ENCODE results near the gene RNF145.

RNF145 gene, protein sequence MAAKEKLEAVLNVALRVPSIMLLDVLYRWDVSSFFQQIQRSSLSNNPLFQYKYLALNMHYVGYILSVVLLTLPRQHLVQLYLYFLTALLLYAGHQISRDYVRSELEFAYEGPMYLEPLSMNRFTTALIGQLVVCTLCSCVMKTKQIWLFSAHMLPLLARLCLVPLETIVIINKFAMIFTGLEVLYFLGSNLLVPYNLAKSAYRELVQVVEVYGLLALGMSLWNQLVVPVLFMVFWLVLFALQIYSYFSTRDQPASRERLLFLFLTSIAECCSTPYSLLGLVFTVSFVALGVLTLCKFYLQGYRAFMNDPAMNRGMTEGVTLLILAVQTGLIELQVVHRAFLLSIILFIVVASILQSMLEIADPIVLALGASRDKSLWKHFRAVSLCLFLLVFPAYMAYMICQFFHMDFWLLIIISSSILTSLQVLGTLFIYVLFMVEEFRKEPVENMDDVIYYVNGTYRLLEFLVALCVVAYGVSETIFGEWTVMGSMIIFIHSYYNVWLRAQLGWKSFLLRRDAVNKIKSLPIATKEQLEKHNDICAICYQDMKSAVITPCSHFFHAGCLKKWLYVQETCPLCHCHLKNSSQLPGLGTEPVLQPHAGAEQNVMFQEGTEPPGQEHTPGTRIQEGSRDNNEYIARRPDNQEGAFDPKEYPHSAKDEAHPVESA

DNA sequence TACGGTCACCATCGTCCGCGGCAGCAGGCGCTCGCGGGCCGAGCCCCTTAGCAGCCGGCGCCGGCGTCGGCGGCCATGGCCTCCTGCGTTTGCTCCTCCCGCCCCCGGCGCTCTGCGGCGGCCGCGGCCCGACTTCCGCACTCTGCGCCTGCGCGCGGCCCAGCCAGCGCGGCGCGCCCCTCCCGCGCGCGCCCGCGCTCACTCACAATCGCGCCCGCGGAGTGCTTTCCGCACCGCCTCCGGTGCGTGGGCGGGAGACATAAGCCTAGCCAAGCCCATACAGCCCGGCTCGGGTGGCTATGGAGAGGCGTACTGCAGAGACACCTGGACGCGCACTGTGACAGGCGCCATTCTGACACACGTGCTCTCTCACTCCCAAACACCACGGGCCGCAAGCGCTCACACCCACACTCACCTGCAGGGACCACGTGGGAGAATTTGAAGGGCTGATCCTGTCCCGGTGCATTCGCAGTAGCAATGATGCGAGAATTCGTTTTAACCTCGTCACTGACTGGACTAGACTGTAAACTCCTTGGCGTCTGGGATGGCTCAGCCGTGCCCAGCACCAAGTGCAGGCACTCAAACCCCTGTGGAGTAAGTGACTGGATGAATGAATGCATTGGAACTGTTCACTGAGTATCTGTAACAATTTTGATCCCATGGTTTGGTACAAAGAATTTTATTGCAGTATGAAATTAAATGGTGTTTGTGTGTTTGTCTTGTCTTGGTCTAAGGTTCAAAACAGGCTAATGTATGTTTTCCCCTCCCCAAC is at the start of gene RNF145:
Gene RNF145 (minus strand): TSS at position 116 of the 772 bp plus-strand sequence. CDS start 5,936 bp downstream, outside the sequence.
- TF ChIP-seq, protein P1, sequence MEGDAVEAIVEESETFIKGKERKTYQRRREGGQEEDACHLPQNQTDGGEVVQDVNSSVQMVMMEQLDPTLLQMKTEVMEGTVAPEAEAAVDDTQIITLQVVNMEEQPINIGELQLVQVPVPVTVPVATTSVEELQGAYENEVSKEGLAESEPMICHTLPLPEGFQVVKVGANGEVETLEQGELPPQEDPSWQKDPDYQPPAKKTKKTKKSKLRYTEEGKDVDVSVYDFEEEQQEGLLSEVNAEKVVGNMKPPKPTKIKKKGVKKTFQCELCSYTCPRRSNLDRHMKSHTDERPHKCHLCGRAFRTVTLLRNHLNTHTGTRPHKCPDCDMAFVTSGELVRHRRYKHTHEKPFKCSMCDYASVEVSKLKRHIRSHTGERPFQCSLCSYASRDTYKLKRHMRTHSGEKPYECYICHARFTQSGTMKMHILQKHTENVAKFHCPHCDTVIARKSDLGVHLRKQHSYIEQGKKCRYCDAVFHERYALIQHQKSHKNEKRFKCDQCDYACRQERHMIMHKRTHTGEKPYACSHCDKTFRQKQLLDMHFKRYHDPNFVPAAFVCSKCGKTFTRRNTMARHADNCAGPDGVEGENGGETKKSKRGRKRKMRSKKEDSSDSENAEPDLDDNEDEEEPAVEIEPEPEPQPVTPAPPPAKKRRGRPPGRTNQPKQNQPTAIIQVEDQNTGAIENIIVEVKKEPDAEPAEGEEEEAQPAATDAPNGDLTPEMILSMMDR (conservative IDR thresholded peaks at IDR 0.05; ENCODE audit: low read depth, low read length), result no peak
- DNase-seq (ENCODE audit: low read depth), result no peak
- peak within 1 kb of the TSS; percentile 83 for H3K4me3 ChIP-seq (ENCODE audit: low read length)

DNA sequence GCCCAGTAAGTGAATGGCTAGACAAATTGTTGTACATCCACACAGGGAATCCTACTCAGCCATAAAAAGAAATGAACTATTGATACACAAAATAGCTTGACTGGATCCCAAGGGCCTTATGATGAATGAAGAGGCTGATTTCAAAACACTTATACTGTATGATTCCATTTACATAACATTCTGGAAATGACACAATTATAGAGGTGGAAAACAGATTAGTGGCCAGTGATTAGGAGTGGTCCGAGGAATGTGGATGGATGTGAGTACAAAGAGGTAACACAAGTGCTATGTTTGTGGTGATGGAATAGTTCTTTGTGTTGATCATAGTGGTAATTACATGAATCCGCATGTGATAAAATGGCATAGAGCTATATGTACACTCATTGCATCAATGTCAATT is 49.0 kb upstream of the RNF145 start:
- DNase-seq (ENCODE audit: low read depth), result no peak
- TF ChIP-seq, protein P1 (conservative IDR thresholded peaks at IDR 0.05; ENCODE audit: low read depth, low read length), result no peak
- no peak overlapping the region for H3K4me3 ChIP-seq (ENCODE audit: low read length)

DNA sequence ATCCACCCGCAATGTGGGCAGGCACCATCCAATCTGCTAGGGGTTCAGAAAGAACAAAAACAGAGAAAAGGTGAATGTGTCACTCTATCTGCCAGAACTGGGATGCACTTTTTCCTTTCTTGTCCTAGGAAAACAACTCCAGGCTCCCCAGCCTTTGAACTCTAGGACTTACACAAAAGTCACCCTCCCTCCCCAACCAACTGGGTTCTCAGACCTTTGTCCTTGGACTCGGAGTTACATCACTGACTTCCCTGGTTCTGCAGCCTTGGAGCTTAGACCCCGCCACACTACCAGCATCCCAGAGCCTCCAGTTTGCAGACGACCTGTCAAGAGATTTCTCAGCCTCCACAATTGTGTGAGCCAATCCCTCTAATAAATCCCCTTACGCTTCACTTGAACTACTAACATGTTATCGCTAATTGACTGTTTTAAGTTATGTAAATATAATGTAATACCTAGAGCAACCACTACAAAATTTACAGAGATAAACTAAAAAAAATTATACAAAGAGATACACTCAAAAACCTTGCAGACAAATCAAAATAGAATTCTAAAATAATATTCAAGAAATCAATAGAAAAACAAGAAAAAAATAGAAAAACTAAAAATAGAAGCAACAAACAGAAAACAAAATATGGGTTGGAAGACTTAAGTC is 48.4 kb upstream of the RNF145 start:
- no peak for DNase-seq (ENCODE audit: low read depth)
- TF ChIP-seq, protein P1 (conservative IDR thresholded peaks at IDR 0.05; ENCODE audit: low read depth, low read length), result no peak
- no peak overlapping the region for H3K4me3 ChIP-seq (ENCODE audit: low read length)

DNA sequence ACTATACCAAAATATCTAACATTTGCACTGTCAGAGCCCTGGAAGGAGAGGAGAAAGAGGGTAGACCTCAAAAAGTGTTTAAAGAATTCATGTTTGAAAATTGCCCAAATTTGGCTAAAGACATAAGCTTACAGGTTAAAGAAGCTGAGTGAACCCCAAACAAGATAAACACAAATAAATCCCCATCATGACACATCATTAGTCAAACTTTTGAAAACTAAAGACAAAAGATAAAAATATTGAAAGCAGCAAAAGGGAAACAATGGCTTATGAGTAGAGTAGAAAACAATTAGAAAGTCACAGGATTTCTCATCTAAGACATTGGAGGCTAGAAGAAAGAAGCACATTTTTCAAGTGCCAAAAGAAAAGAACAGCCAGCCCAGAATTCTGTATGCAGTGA is 47.7 kb upstream of the RNF145 start:
- H3K4me3 ChIP-seq (ENCODE audit: low read length), result no peak overlapping the region
- DNase-seq (ENCODE audit: low read depth), result no peak
- TF ChIP-seq, protein P1 (conservative IDR thresholded peaks at IDR 0.05; ENCODE audit: low read depth, low read length), result no peak

DNA sequence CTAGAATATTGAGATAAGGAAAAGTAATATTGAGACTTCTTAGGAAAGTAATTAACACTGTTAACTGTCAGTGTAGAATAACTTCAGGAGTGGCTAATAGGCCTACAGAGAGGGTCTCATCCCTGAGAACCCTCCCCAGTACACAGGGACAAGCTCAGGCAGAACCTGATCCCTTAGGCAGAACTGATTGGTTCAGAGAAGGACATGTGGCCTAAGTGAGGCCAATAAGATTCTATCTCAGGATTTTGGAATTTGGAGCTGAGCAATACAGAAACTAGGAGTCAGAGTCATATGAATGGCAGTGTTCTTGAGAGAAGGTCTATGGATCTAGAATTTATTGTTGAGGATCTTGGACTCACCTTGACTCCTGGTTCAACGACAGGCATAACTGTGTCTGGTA is 42.8 kb upstream of the RNF145 start:
- TF ChIP-seq, protein P1 (conservative IDR thresholded peaks at IDR 0.05; ENCODE audit: low read depth, low read length), result no peak
- DNase-seq (ENCODE audit: low read depth), result no peak
- no peak overlapping the region for H3K4me3 ChIP-seq (ENCODE audit: low read length)

DNA sequence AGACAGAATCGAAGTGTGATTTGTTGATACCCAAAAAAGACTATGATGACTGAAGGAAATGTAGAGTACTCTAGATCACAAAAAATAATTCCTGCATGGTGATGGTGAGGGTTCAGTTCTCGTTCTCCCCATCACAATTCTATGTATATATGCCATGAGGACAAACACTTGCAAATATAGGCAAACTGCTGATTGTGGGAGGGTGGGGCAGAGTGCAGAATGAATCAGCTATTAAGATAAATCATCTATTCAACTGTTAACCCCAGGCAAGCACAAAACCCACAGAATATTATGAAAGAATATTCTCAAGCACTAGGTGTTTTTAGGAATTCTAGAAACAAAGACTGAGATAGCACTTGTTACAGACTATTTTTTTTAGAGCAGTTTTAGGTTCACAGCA is 39.8 kb upstream of the RNF145 start:
- H3K4me3 ChIP-seq (ENCODE audit: low read length), result no peak overlapping the region
- DNase-seq (ENCODE audit: low read depth), result no peak
- TF ChIP-seq, protein P1 (conservative IDR thresholded peaks at IDR 0.05; ENCODE audit: low read depth, low read length), result no peak
